ENCODE data around the gene UNC5C. TPM values are rescaled to one million over a fixed set of nuclear protein-coding genes. Genes with fewer than 3 reads are reported as not detected.

The UNC5C gene
- total and polyA plus RNA-seq, 2 of the 8 experiments (the other 6 are each of a cell fraction or from before 2014, with no cell fraction given) = 0.30 to 1.3 TPM

DNA sequence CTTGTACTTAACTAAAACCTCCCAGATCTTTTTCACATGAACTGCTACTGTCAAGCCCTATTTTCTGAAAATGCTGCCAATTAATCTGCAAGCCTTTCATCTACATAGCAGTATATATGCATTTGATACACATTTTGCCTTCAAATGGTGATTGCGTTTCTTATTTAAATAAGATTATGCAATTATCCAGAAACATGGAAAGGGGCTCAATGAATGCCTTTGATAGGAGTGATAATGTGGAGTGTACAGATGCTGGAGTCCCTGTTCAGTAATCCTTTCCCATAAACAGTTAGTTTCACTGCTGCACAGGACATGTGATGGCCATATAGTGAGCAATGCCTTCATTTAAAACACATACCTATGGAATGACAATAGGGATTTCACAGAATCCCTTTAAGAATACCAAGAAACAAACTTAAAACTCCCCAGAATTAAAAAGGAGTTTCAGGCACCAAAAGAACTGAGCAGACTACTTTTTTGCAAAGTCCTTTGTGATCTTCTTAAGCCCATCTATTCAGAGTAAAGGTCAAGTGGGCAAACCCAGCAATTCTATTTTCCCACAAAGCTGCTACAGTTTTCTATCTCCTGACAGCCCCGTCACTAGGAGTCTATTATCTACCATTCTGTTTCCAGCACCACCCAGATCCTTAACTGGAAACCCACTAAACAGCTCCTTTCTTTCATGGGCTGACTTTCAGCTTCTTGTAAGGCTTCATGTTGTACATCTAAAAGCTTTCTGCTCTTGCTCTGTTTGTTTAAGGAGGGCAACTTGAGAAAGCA, 120.3 kb downstream of the UNC5C start (continued):
- TF ChIP-seq, protein P1, sequence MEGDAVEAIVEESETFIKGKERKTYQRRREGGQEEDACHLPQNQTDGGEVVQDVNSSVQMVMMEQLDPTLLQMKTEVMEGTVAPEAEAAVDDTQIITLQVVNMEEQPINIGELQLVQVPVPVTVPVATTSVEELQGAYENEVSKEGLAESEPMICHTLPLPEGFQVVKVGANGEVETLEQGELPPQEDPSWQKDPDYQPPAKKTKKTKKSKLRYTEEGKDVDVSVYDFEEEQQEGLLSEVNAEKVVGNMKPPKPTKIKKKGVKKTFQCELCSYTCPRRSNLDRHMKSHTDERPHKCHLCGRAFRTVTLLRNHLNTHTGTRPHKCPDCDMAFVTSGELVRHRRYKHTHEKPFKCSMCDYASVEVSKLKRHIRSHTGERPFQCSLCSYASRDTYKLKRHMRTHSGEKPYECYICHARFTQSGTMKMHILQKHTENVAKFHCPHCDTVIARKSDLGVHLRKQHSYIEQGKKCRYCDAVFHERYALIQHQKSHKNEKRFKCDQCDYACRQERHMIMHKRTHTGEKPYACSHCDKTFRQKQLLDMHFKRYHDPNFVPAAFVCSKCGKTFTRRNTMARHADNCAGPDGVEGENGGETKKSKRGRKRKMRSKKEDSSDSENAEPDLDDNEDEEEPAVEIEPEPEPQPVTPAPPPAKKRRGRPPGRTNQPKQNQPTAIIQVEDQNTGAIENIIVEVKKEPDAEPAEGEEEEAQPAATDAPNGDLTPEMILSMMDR (IDR thresholded peaks at IDR 0.05; ENCODE audit: control extremely low read depth in 1 of 3, insufficient read depth in 1 of 3, low read depth in 1 of 3, low read length in 3 of 3) = no peak
- TF ChIP-seq EZH2 (IDR thresholded peaks at IDR 0.05; ENCODE audit: low read depth, low read length, severe bottlenecking) (no peak), TCF12 (IDR thresholded peaks at IDR 0.05; ENCODE audit: low read depth, low read length) (no peak), RFX5 (IDR thresholded peaks at IDR 0.05; ENCODE audit: borderline replicate concordance, low read depth, low read length) (no peak), KDM1A (IDR thresholded peaks at IDR 0.05; ENCODE audit: borderline replicate concordance, low read length) (no peak), ASH2L (IDR thresholded peaks at IDR 0.05; ENCODE audit: low read length) (no peak)
